ENCODE results near the gene ADAMTS17. TPM values are rescaled to one million over a fixed set of nuclear protein-coding genes. Genes with fewer than 3 reads are reported as not detected.

ADAMTS17 gene
- total RNA-seq, 4 donors from 2014 or later = 6.0 to 17.6 (median 8.2) TPM

- no peak overlapping the region for H3K27ac ChIP-seq
- TF ChIP-seq POLR2AphosphoS5 (IDR thresholded peaks at IDR 0.05) (no peak), EP300 (IDR thresholded peaks at IDR 0.05; ENCODE audit: low read depth) (no peak)
- WGBS, 2 donors (ENCODE audit: low coverage in 1 of 2) = 80 to 81% methylated on average over 11 to 20 of the region's 20 CpGs
- in situ Hi-C loops (cut with MboI; ENCODE audit: low pct_ligation_motif_present in 1 of 4, low pct_unique_long_range_greater_than_20kb in 1 of 4, low sequenced_read_pairs in 3 of 4) (no loop called here), intact Hi-C loops (cut with DNase I; ENCODE audit: low total_unique reads) (no loop called here)
- DNase-seq = no peak
- no peaks in the 10 kb centered on the region for H3K4me1 ChIP-seq
- H3K4me3 ChIP-seq = no peak overlapping the region
- H3K36me3 ChIP-seq = no peaks in the 10 kb centered on the region
- no peaks in the 10 kb centered on the region for H3K9me3 ChIP-seq
- no peaks in the 10 kb centered on the region for H3K27me3 ChIP-seq
These were observed 99.9 kb downstream of the ADAMTS17 start for GRCh38 chr15:100241572-100242482.

DNA sequence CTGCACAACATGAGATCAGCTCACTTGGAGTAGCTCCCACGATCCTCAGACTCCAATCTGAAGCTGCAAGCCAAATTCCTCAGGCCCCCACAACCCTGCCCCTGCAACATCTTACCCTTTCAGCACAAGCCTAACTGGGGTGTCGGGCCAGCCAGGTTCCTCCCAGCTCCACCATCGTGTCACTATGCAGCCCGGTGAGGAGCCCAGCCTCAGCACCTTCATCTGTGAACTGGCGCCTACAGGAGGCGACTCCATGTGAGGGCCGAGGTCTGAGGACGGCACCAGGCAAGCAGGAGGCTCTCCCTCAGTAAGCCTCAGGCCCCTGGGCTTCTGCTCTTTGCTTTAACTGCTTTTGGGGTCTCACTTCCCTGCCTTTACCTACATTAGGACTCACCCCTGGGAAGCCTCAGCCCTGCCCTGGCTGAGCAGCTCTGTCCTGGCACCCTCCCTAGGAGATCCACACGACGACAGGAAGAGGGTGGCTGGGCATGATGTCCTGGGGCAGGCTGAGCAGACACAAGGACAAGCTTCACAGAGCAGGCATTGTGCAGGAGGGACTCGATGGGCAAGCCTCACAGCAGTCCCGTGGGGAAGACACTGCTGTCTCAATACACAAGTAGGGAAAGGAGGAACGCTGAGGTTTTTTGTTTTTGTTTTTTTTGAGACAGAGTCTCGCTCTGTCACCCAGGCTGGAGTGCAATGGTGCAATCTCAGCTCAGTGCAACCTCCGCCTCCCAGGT, 104.6 kb downstream of the ADAMTS17 start:
- TF ChIP-seq EP300 (IDR thresholded peaks at IDR 0.05; ENCODE audit: low read depth) (no peak), POLR2A (IDR thresholded peaks at IDR 0.05) (no peak), POLR2AphosphoS5 (IDR thresholded peaks at IDR 0.05) (no peak)
- TF ChIP-seq, protein P1, sequence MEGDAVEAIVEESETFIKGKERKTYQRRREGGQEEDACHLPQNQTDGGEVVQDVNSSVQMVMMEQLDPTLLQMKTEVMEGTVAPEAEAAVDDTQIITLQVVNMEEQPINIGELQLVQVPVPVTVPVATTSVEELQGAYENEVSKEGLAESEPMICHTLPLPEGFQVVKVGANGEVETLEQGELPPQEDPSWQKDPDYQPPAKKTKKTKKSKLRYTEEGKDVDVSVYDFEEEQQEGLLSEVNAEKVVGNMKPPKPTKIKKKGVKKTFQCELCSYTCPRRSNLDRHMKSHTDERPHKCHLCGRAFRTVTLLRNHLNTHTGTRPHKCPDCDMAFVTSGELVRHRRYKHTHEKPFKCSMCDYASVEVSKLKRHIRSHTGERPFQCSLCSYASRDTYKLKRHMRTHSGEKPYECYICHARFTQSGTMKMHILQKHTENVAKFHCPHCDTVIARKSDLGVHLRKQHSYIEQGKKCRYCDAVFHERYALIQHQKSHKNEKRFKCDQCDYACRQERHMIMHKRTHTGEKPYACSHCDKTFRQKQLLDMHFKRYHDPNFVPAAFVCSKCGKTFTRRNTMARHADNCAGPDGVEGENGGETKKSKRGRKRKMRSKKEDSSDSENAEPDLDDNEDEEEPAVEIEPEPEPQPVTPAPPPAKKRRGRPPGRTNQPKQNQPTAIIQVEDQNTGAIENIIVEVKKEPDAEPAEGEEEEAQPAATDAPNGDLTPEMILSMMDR (IDR thresholded peaks at IDR 0.05) = no peak
- no peaks in the 10 kb centered on the region for H3K27me3 ChIP-seq
- 63 to 88% methylated on average over 2 to 15 of the region's 15 CpGs for WGBS, 2 donors (ENCODE audit: low coverage in 1 of 2)
- intact Hi-C loops (cut with DNase I; ENCODE audit: low total_unique reads) (no loop called here), in situ Hi-C loops (cut with MboI; ENCODE audit: low pct_ligation_motif_present in 1 of 4, low pct_unique_long_range_greater_than_20kb in 1 of 4, low sequenced_read_pairs in 3 of 4) (no loop called here)
- no peaks in the 10 kb centered on the region for H3K36me3 ChIP-seq
- no peaks in the 10 kb centered on the region for H3K4me1 ChIP-seq
- DNase-seq = no peak
- no peaks in the 10 kb centered on the region for H3K9me3 ChIP-seq
- H3K27ac ChIP-seq = no peak overlapping the region
- no peak overlapping the region for H3K4me3 ChIP-seq

DNA sequence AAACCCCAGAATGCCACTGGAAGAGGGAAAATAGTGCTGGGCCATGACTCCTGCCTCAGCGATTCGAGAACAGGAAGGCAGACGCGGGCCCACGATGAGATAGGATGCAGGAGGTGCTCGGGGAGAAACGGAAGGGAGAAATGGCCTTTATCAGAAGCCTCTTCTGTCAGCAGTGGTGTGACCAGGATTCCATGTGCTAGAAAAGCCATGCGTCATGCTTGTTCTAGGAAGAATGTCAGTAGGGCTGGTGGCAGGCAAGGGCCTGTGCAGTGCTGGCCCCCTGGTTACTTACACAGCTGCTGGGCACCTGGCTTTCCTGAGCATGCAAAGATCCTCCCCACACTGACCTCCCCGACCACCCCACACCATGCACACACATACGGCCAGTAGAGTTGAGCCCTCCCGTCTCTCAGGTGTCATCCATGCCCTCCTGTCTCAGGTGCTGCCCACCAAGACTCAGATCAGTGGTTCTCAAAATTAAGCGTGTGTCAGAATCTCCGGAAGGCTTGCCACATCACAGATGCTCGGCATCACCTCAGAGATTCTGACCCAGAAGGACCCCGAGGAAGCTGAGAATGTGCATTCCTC, 106.7 kb downstream of the ADAMTS17 start:
- TF ChIP-seq POLR2AphosphoS5 (IDR thresholded peaks at IDR 0.05) = no peak
- TF ChIP-seq, protein P1 (IDR thresholded peaks at IDR 0.05) = no peak
- no peak for TF ChIP-seq EP300 (IDR thresholded peaks at IDR 0.05; ENCODE audit: low read depth)
- TF ChIP-seq POLR2A (IDR thresholded peaks at IDR 0.05) = no peak
- Histone ChIP-seq H3K9me3 (no peaks in the 10 kb centered on the region), H3K4me3 (no peak overlapping the region), H3K4me1 (no peaks in the 10 kb centered on the region), H3K36me3 (no peaks in the 10 kb centered on the region), H3K27ac (no peak overlapping the region), H3K27me3 (no peaks in the 10 kb centered on the region)
- in situ Hi-C loops (cut with MboI; ENCODE audit: low pct_ligation_motif_present in 1 of 4, low pct_unique_long_range_greater_than_20kb in 1 of 4, low sequenced_read_pairs in 3 of 4) = no loop called here
- intact Hi-C loops (cut with DNase I; ENCODE audit: low total_unique reads) = no loop called here
- DNase-seq = no peak
- WGBS, 2 donors (ENCODE audit: low coverage in 1 of 2) = 87% methylated on average over 15 of the region's 15 CpGs; no CpG with 5 or more reads in 1 of the 2 donors

DNA sequence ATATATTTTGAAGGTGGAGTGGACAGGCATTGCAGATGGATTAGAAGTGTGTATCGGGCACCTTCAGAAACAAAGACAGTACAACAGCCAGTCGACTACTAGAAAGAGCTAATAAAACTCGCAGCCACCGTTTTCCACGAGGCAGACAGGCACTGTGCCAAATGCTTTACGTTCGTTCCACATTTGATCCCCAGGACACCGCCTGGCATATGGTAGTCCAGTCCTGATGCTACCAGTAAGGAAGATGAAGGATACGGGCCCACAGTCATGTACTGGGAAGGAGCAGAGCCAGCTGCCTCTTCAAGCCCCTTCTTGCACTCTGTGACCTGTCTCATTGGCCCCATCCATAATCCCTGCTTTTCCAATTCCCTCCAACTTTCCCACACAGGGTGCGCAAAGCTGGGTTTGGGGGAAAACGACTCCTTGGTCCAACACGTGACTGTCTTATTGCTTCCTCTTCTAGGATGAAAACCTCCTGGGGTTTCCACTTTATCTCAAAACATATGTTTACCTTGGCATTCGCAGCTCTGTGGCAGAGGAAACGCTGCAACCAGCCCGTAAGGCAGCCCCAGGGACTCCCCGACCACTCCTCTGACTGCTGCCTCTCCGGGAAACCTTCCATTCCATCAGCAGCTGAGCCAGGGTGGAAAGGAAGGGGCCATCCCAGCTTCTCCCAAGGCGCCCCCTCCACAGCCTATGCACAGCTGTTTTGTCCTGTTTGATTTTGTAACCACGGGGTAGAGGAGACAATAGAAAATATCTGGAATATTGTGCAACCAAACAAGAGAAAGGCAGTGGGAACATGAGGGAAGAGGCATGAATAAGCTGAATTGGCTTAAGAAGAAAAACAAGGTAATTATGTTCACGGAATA, 107.4 kb downstream of the ADAMTS17 start:
- Histone ChIP-seq H3K4me1 (no peaks in the 10 kb centered on the region), H3K27ac (no peak overlapping the region), H3K4me3 (no peak overlapping the region), H3K27me3 (no peaks in the 10 kb centered on the region), H3K36me3 (no peaks in the 10 kb centered on the region), H3K9me3 (no peaks in the 10 kb centered on the region)
- in situ Hi-C loops (cut with MboI; ENCODE audit: low pct_ligation_motif_present in 1 of 4, low pct_unique_long_range_greater_than_20kb in 1 of 4, low sequenced_read_pairs in 3 of 4) = no loop called here
- DNase-seq = peak; percentile 21
- intact Hi-C loops (cut with DNase I; ENCODE audit: low total_unique reads) = no loop called here
- 29 to 40% methylated on average over 5 to 20 of the region's 20 CpGs for WGBS, 2 donors (ENCODE audit: low coverage in 1 of 2)
- TF ChIP-seq POLR2A (IDR thresholded peaks at IDR 0.05) (no peak), POLR2AphosphoS5 (IDR thresholded peaks at IDR 0.05) (no peak)
- TF ChIP-seq, protein P1 (IDR thresholded peaks at IDR 0.05) = no peak
